Measurements from ENCODE around the gene LARP4B. TPM values are rescaled to one million over a fixed set of nuclear protein-coding genes. Genes with fewer than 3 reads are reported as not detected.

LARP4B gene
- total and polyA plus RNA-seq, 8 donors = 11.8 to 269 (median 54.3) TPM

- H3K4me3 ChIP-seq = no peak overlapping the region
- H3K36me3 ChIP-seq = no peaks in the 10 kb centered on the region
- intact Hi-C loops (cut with DNase I; ENCODE audit: low total_unique reads) = no loop called here
- H3K9me3 ChIP-seq = no peaks in the 10 kb centered on the region
- peaks cover 0 to 13% (median 3%) of the 10 kb centered on the region in 4 donors for H3K4me1 ChIP-seq
- WGBS, 5 donors = 82 to 91% (median 86%) methylated on average over 9 of the region's 9 CpGs
- no peaks in the 10 kb centered on the region for H3K27me3 ChIP-seq
- no peak for DNase-seq
- no peak overlapping the region for H3K27ac ChIP-seq
- TF ChIP-seq, protein P1, sequence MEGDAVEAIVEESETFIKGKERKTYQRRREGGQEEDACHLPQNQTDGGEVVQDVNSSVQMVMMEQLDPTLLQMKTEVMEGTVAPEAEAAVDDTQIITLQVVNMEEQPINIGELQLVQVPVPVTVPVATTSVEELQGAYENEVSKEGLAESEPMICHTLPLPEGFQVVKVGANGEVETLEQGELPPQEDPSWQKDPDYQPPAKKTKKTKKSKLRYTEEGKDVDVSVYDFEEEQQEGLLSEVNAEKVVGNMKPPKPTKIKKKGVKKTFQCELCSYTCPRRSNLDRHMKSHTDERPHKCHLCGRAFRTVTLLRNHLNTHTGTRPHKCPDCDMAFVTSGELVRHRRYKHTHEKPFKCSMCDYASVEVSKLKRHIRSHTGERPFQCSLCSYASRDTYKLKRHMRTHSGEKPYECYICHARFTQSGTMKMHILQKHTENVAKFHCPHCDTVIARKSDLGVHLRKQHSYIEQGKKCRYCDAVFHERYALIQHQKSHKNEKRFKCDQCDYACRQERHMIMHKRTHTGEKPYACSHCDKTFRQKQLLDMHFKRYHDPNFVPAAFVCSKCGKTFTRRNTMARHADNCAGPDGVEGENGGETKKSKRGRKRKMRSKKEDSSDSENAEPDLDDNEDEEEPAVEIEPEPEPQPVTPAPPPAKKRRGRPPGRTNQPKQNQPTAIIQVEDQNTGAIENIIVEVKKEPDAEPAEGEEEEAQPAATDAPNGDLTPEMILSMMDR (IDR thresholded peaks at IDR 0.05) = no peak
- TF ChIP-seq POLR2AphosphoS5 (IDR thresholded peaks at IDR 0.05) = no peak
- TF ChIP-seq EP300 (IDR thresholded peaks at IDR 0.05) = no peak
- no peak for TF ChIP-seq POLR2A (IDR thresholded peaks at IDR 0.05)
Measured at GRCh38 chr10:949446-949845, 17.9 kb upstream of the LARP4B start.

- no peak for DNase-seq
- peaks cover 7 to 22% (median 9%) of the 10 kb centered on the region in 4 donors for H3K4me1 ChIP-seq
- 84 to 97% (median 96%) methylated on average over 10 of the region's 10 CpGs for WGBS, 5 donors
- H3K27me3 ChIP-seq = no peaks in the 10 kb centered on the region
- no peaks in the 10 kb centered on the region for H3K36me3 ChIP-seq
- intact Hi-C loops (cut with DNase I; ENCODE audit: low total_unique reads) = no loop called here
- TF ChIP-seq EP300 (IDR thresholded peaks at IDR 0.05) (no peak), POLR2AphosphoS5 (IDR thresholded peaks at IDR 0.05) (no peak)
- H3K9me3 ChIP-seq = no peaks in the 10 kb centered on the region
- H3K4me3 ChIP-seq = no peak overlapping the region
- H3K27ac ChIP-seq = no peak overlapping the region
Measured at GRCh38 chr10:948347-948746, 16.8 kb upstream of the LARP4B start.

DNA sequence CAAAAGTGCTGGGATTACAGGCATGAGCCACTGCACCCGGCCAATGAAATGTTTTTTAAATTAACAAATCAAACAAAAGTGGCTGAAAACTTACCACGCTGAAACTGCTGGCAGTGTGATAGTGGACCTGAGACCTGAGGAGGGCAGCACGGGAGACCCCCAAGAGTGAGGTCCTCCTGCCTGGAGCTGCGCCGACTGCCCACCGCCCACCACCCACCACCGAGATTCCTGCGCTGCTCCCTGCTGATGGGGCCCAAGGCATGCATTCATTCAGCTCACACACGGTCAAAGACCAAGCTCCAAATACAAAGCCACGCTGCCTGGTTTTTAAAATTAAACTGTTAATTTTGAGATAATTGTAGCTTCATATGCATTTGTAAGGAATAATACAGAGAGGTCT, 16.4 kb upstream of the LARP4B start:
- WGBS, 5 donors = 89 to 97% (median 96%) methylated on average over 10 of the region's 10 CpGs
- H3K27me3 ChIP-seq = no peaks in the 10 kb centered on the region
- TF ChIP-seq EP300 (IDR thresholded peaks at IDR 0.05) (no peak), POLR2A (IDR thresholded peaks at IDR 0.05) (no peak), POLR2AphosphoS5 (IDR thresholded peaks at IDR 0.05) (no peak)
- TF ChIP-seq, protein P1 (IDR thresholded peaks at IDR 0.05) = no peak
- H3K36me3 ChIP-seq = no peaks in the 10 kb centered on the region
- intact Hi-C loops (cut with DNase I; ENCODE audit: low total_unique reads) = no loop called here
- no peaks in the 10 kb centered on the region for H3K9me3 ChIP-seq
- H3K4me3 ChIP-seq = no peak overlapping the region
- no peak for DNase-seq
- H3K4me1 ChIP-seq = peaks cover 7 to 22% (median 9%) of the 10 kb centered on the region in 4 donors
- no peak overlapping the region for H3K27ac ChIP-seq

DNA sequence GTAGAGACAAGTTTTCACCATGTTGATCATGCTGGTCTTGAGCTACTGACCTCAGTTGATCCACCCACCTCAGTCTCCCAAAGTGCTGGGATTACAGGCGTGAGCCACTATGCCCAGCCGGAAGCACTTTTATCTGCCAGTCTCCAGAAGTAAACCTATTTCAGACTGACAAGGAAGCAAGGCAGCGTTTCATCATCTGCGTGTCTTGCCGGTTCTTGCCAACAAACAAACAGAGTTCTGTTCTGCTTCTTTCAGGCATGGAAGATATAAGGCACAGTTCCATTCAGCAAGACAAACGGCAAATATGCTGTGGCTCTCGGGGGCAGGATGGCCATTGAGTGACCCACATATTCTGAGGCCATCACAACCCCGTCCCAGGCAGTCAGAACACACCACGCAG, 15.5 kb upstream of the LARP4B start:
- intact Hi-C loops (cut with DNase I; ENCODE audit: low total_unique reads) = no loop called here
- H3K36me3 ChIP-seq = no peaks in the 10 kb centered on the region
- peak overlapping the region in 2 of 5 donors; percentile 16 to 24 for H3K27ac ChIP-seq
- no peak overlapping the region for H3K4me3 ChIP-seq
- no peak for TF ChIP-seq POLR2A (IDR thresholded peaks at IDR 0.05)
- no peak for TF ChIP-seq EP300 (IDR thresholded peaks at IDR 0.05)
- TF ChIP-seq, protein P1 (IDR thresholded peaks at IDR 0.05) = no peak
- TF ChIP-seq POLR2AphosphoS5 (IDR thresholded peaks at IDR 0.05) = peak in 1 of 3 donors; percentile 13
- no peaks in the 10 kb centered on the region for H3K9me3 ChIP-seq
- DNase-seq = no peak
- H3K4me1 ChIP-seq = peaks cover 7 to 22% (median 9%) of the 10 kb centered on the region in 4 donors
- H3K27me3 ChIP-seq = no peaks in the 10 kb centered on the region
- WGBS, 5 donors = 66 to 73% (median 70%) methylated on average over 9 of the region's 9 CpGs

GRCh38 chr10:945778-946177, 14.3 kb upstream of the LARP4B start:
- no peaks in the 10 kb centered on the region for H3K9me3 ChIP-seq
- H3K27ac ChIP-seq = no peak overlapping the region
- DNase-seq = no peak
- TF ChIP-seq POLR2AphosphoS5 (IDR thresholded peaks at IDR 0.05) (no peak), EP300 (IDR thresholded peaks at IDR 0.05) (no peak), POLR2A (IDR thresholded peaks at IDR 0.05) (no peak)
- TF ChIP-seq, protein P1 (IDR thresholded peaks at IDR 0.05) = no peak
- H3K36me3 ChIP-seq = no peaks in the 10 kb centered on the region
- intact Hi-C loops (cut with DNase I; ENCODE audit: low total_unique reads) = no loop called here
- 91 to 95% (median 94%) methylated on average over 6 of the region's 6 CpGs for WGBS, 5 donors
- peaks cover 7 to 22% (median 9%) of the 10 kb centered on the region in 4 donors for H3K4me1 ChIP-seq
- no peak overlapping the region for H3K4me3 ChIP-seq
- no peaks in the 10 kb centered on the region for H3K27me3 ChIP-seq

Data from stomach (tissue), 9 donors.